HEK293 (cell line): ENCODE data around the gene SENP1.

Experiments
- CTCF ChIA-PET: fragments of 350-600 bp; formaldehyde crosslinking; extraction: SDS; loops from one replicate; lab custom pipeline; 2021; ENCODE audit warnings: antibody characterized with exemption; lab: Yijun Ruan, JAX
- POLR2A ChIA-PET: fragments of 300-600 bp; formaldehyde crosslinking; extraction: SDS; loops from one replicate; lab custom pipeline; 2020; ENCODE audit warnings: antibody characterized with exemption, inconsistent platforms; lab: Yijun Ruan, JAX
- H3K27ac ChIP-seq: fragments of 200-500 bp; sonication (Bioruptor generic); 2 replicates; pipeline ENCODE4 v1.5.1; 2014; ENCODE audit warnings: low read depth, low read length, control low read depth, inconsistent platforms; ENCODE audit errors: extremely low read depth
- H3K36me3 ChIP-seq, 2 experiments: fragments of 200-500 bp in 1 of 2; sonication (Bioruptor generic) in 1 of 2; 1 replicate in 1 of 2; 2 replicates in 1 of 2; pipeline ENCODE4 v1.5.1; 2014 to 2017; ENCODE audit warnings: inconsistent platforms in 2 of 2, low read length in 2 of 2; ENCODE audit not compliant: control insufficient read depth in 2 of 2, insufficient read depth in 1 of 2
- H3K4me1 ChIP-seq: fragments of 200-500 bp; sonication (Bioruptor generic); 2 replicates; pipeline ENCODE4 v1.5.1; 2014; ENCODE audit warnings: mild to moderate bottlenecking, low read length, inconsistent platforms; ENCODE audit not compliant: control insufficient read depth, insufficient read depth
- H3K4me3 ChIP-seq: 2 replicates; pipeline ENCODE4 v1.5.1; 2011; ENCODE audit warnings: low read depth, mild to moderate bottlenecking, control low read depth, low read length, moderate library complexity
- H3K9me3 ChIP-seq: fragments of 200-500 bp; sonication (Bioruptor generic); 2 replicates; pipeline ENCODE4 v1.5.1; 2014; ENCODE audit warnings: low read depth, low read length, inconsistent platforms; ENCODE audit not compliant: control insufficient read depth, insufficient read depth
- EGR2 ChIP-seq: fragments of 450-650 bp; formaldehyde crosslinking; IDR thresholded peaks from 2 replicates; pipeline ENCODE4 v1.5.1; 2016; ENCODE audit warnings: low read depth, missing biosample characterization, missing genetic modification characterization
- OVOL3 ChIP-seq: fragments of 450-650 bp; formaldehyde crosslinking; IDR thresholded peaks from 2 replicates; pipeline ENCODE4 v1.5.1; 2016; ENCODE audit warnings: missing biosample characterization, missing genetic modification characterization
- PRDM1 ChIP-seq: fragments of 450-650 bp; formaldehyde crosslinking; IDR thresholded peaks from 2 replicates; pipeline ENCODE4; 2016; ENCODE audit warnings: missing biosample characterization, missing genetic modification characterization
- TCF7L2 ChIP-seq: IDR thresholded peaks from 2 replicates; pipeline ENCODE4 v1.6.1; 2011; ENCODE audit warnings: low read depth, mild to moderate bottlenecking, inconsistent platforms, low read length, moderate library complexity, borderline replicate concordance
- ZEB2 ChIP-seq: fragments of 450-650 bp; formaldehyde crosslinking; IDR thresholded peaks from 2 replicates; pipeline ENCODE4 v1.5.1; 2016; ENCODE audit warnings: missing biosample characterization, missing genetic modification characterization
- ZFP3 ChIP-seq: fragments of 450-650 bp; formaldehyde crosslinking; IDR thresholded peaks from 2 replicates; pipeline ENCODE4 v1.5.1; 2016; ENCODE audit warnings: low read depth, missing biosample characterization, missing genetic modification characterization
- ZFP69B ChIP-seq: fragments of 450-650 bp; formaldehyde crosslinking; IDR thresholded peaks from 2 replicates; pipeline ENCODE4 v1.5.1; 2016; ENCODE audit warnings: missing biosample characterization, missing genetic modification characterization
- ZNF18 ChIP-seq: fragments of 450-650 bp; formaldehyde crosslinking; IDR thresholded peaks from 2 replicates; pipeline ENCODE4 v1.5.1; 2016; ENCODE audit warnings: missing biosample characterization, missing genetic modification characterization
- ZNF2 ChIP-seq: fragments of 450-650 bp; formaldehyde crosslinking; IDR thresholded peaks from 2 replicates; pipeline ENCODE4 v1.5.1; 2016; ENCODE audit warnings: missing biosample characterization, missing genetic modification characterization
- ZNF202 ChIP-seq: fragments of 450-650 bp; formaldehyde crosslinking; IDR thresholded peaks from 2 replicates; pipeline ENCODE4 v1.5.1; 2016; ENCODE audit warnings: missing biosample characterization, missing genetic modification characterization, borderline replicate concordance
- ZNF214 ChIP-seq: fragments of 450-650 bp; formaldehyde crosslinking; IDR thresholded peaks from 2 replicates; pipeline ENCODE4 v1.5.1; 2017; ENCODE audit warnings: missing biosample characterization, mild to moderate bottlenecking, missing genetic modification characterization, borderline replicate concordance
- ZNF324 ChIP-seq: fragments of 450-650 bp; formaldehyde crosslinking; IDR thresholded peaks from 2 replicates; pipeline ENCODE4 v1.5.1; 2016; ENCODE audit warnings: missing biosample characterization, missing genetic modification characterization
- ZNF335 ChIP-seq: fragments of 450-650 bp; formaldehyde crosslinking; conservative IDR thresholded peaks from 2 replicates; pipeline ENCODE4 v1.5.1; 2016; ENCODE audit warnings: missing biosample characterization, missing genetic modification characterization
- ZNF350 ChIP-seq: fragments of 450-650 bp; formaldehyde crosslinking; IDR thresholded peaks from 2 replicates; pipeline ENCODE4 v1.5.0; 2017; ENCODE audit warnings: missing biosample characterization, mild to moderate bottlenecking, missing genetic modification characterization
- ZNF529 ChIP-seq: fragments of 450-650 bp; formaldehyde crosslinking; IDR thresholded peaks from 2 replicates; pipeline ENCODE4 v1.5.1; 2017; ENCODE audit warnings: missing genetic modification characterization, missing biosample characterization; ENCODE audit not compliant: insufficient replicate concordance
- ZNF544 ChIP-seq: fragments of 450-650 bp; formaldehyde crosslinking; IDR thresholded peaks from 2 replicates; pipeline ENCODE4 v1.5.0; 2017; ENCODE audit warnings: missing biosample characterization, missing genetic modification characterization
- ZNF548 ChIP-seq: fragments of 450-650 bp; formaldehyde crosslinking; IDR thresholded peaks from 2 replicates; pipeline ENCODE4 v1.5.1; 2016; ENCODE audit warnings: missing biosample characterization, missing genetic modification characterization
- ZNF580 ChIP-seq: fragments of 450-650 bp; formaldehyde crosslinking; IDR thresholded peaks from 2 replicates; pipeline ENCODE4 v1.5.1; 2016; ENCODE audit warnings: missing biosample characterization, missing genetic modification characterization
- ZNF600 ChIP-seq: fragments of 450-650 bp; formaldehyde crosslinking; IDR thresholded peaks from 2 replicates; pipeline ENCODE4 v1.5.1; 2016; ENCODE audit warnings: missing biosample characterization, missing genetic modification characterization
- ZNF626 ChIP-seq: fragments of 450-650 bp; sonication (Bioruptor Pico); formaldehyde crosslinking; IDR thresholded peaks from 2 replicates; pipeline ENCODE4 v1.5.1; 2018; ENCODE audit warnings: missing biosample characterization, missing genetic modification characterization, inconsistent platforms
- ZNF654 ChIP-seq: fragments of 450-650 bp; formaldehyde crosslinking; IDR thresholded peaks from 2 replicates; pipeline ENCODE4 v1.5.1; 2016; ENCODE audit warnings: low read depth, missing biosample characterization, missing genetic modification characterization
- ZNF660 ChIP-seq: fragments of 450-650 bp; IDR thresholded peaks from 2 replicates; pipeline ENCODE4 v1.5.1; 2018; ENCODE audit warnings: missing biosample characterization, mild to moderate bottlenecking, missing genetic modification characterization
- ZNF670 ChIP-seq: fragments of 450-650 bp; formaldehyde crosslinking; IDR thresholded peaks from 2 replicates; pipeline ENCODE4 v1.5.1; 2016; ENCODE audit warnings: missing biosample characterization, missing genetic modification characterization, low read depth
- ZNF747 ChIP-seq: fragments of 450-650 bp; formaldehyde crosslinking; IDR thresholded peaks from 2 replicates; pipeline ENCODE4 v1.5.1; 2016; ENCODE audit warnings: missing biosample characterization, missing genetic modification characterization
- ZNF792 ChIP-seq: fragments of 450-650 bp; formaldehyde crosslinking; IDR thresholded peaks from 2 replicates; pipeline ENCODE4 v1.5.1; 2016; ENCODE audit warnings: missing biosample characterization, missing genetic modification characterization
- ZNF830 ChIP-seq: fragments of 450-650 bp; IDR thresholded peaks from 2 replicates; pipeline ENCODE4 v1.5.0; 2018; ENCODE audit warnings: missing biosample characterization, missing genetic modification characterization, low read depth, mild to moderate bottlenecking, moderate library complexity
- TF ChIP-seq, protein P1 (sequence below): fragments of 450-650 bp; formaldehyde crosslinking; IDR thresholded peaks from 2 replicates; pipeline ENCODE4 v1.5.1; 2016; ENCODE audit warnings: missing biosample characterization, missing genetic modification characterization
- TF ChIP-seq, protein P2 (sequence below): fragments of 450-650 bp; formaldehyde crosslinking; IDR thresholded peaks from 2 replicates; pipeline ENCODE4 v1.5.1; 2016; ENCODE audit warnings: missing biosample characterization, missing genetic modification characterization
- TF ChIP-seq, protein P3 (sequence below): fragments of 450-650 bp; formaldehyde crosslinking; IDR thresholded peaks from 2 replicates; pipeline ENCODE4 v1.5.1; 2016; ENCODE audit warnings: missing biosample characterization, missing genetic modification characterization

SENP1 gene

GRCh38 chr12:48007206-48007605 lies 98.7 kb downstream of the SENP1 start:
- Histone ChIP-seq H3K9me3 (no peaks in the 10 kb centered on the region), H3K27ac (no peak overlapping the region), H3K4me1 (peaks cover 11% of the 10 kb centered on the region), H3K4me3 (no peak overlapping the region), H3K36me3 (no peaks in the 10 kb centered on the region)
- CTCF ChIA-PET, result no interaction called here
- POLR2A ChIA-PET, result no interaction called here
- TF ChIP-seq ZNF747 (tag by site-specific recombination) (no peak), ZNF2 (no peak), ZNF626 (tag by site-specific recombination) (no peak), ZNF654 (no peak), EGR2 (tag by site-specific recombination) (no peak), PRDM1 (no peak), ZNF792 (tag by site-specific recombination) (no peak), ZFP69B (tag by site-specific recombination) (no peak), ZFP3 (tag by site-specific recombination) (no peak), ZNF548 (tag by site-specific recombination) (no peak), ZNF202 (tag by site-specific recombination) (no peak), ZNF580 (tag by site-specific recombination) (no peak), ZNF670 (tag by site-specific recombination) (no peak), ZNF830 (tag by site-specific recombination) (no peak), ZNF529 (tag by site-specific recombination) (no peak), ZNF600 (tag by site-specific recombination) (no peak), ZNF214 (tag by site-specific recombination) (no peak)
- TF ChIP-seq, protein P1, sequence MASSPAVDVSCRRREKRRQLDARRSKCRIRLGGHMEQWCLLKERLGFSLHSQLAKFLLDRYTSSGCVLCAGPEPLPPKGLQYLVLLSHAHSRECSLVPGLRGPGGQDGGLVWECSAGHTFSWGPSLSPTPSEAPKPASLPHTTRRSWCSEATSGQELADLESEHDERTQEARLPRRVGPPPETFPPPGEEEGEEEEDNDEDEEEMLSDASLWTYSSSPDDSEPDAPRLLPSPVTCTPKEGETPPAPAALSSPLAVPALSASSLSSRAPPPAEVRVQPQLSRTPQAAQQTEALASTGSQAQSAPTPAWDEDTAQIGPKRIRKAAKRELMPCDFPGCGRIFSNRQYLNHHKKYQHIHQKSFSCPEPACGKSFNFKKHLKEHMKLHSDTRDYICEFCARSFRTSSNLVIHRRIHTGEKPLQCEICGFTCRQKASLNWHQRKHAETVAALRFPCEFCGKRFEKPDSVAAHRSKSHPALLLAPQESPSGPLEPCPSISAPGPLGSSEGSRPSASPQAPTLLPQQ (tag by site-specific recombination), result no peak

- Histone ChIP-seq H3K4me1 (peaks cover 15% of the 10 kb centered on the region), H3K27ac (no peak overlapping the region), H3K9me3 (no peaks in the 10 kb centered on the region), H3K4me3 (no peak overlapping the region), H3K36me3 (no peaks in the 10 kb centered on the region)
- no peak for TF ChIP-seq ZNF335
- no peak for TF ChIP-seq TCF7L2
- TF ChIP-seq OVOL3, result no peak
- TF ChIP-seq, protein P2, sequence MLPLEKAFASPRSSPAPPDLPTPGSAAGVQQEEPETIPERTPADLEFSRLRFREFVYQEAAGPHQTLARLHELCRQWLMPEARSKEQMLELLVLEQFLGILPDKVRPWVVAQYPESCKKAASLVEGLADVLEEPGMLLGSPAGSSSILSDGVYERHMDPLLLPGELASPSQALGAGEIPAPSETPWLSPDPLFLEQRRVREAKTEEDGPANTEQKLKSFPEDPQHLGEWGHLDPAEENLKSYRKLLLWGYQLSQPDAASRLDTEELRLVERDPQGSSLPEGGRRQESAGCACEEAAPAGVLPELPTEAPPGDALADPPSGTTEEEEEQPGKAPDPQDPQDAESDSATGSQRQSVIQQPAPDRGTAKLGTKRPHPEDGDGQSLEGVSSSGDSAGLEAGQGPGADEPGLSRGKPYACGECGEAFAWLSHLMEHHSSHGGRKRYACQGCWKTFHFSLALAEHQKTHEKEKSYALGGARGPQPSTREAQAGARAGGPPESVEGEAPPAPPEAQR (tag by site-specific recombination), result no peak
- TF ChIP-seq ZEB2 (tag by site-specific recombination), result no peak
- TF ChIP-seq, protein P3, sequence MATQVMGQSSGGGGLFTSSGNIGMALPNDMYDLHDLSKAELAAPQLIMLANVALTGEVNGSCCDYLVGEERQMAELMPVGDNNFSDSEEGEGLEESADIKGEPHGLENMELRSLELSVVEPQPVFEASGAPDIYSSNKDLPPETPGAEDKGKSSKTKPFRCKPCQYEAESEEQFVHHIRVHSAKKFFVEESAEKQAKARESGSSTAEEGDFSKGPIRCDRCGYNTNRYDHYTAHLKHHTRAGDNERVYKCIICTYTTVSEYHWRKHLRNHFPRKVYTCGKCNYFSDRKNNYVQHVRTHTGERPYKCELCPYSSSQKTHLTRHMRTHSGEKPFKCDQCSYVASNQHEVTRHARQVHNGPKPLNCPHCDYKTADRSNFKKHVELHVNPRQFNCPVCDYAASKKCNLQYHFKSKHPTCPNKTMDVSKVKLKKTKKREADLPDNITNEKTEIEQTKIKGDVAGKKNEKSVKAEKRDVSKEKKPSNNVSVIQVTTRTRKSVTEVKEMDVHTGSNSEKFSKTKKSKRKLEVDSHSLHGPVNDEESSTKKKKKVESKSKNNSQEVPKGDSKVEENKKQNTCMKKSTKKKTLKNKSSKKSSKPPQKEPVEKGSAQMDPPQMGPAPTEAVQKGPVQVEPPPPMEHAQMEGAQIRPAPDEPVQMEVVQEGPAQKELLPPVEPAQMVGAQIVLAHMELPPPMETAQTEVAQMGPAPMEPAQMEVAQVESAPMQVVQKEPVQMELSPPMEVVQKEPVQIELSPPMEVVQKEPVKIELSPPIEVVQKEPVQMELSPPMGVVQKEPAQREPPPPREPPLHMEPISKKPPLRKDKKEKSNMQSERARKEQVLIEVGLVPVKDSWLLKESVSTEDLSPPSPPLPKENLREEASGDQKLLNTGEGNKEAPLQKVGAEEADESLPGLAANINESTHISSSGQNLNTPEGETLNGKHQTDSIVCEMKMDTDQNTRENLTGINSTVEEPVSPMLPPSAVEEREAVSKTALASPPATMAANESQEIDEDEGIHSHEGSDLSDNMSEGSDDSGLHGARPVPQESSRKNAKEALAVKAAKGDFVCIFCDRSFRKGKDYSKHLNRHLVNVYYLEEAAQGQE, result no peak
- no peak for TF ChIP-seq ZNF18 (tag by site-specific recombination)
- TF ChIP-seq ZNF350, result no peak
- TF ChIP-seq ZNF544 (tag by site-specific recombination), result no peak
- TF ChIP-seq ZNF324 (tag by site-specific recombination), result no peak
- no peak for TF ChIP-seq ZNF670 (tag by site-specific recombination)
- TF ChIP-seq ZFP3 (tag by site-specific recombination), result no peak
- no peak for TF ChIP-seq ZNF660 (tag by site-specific recombination)
- ChIA-PET CTCF (no interaction called here), POLR2A (no interaction called here)
These were observed 100.2 kb downstream of the SENP1 start for GRCh38 chr12:48005750-48006021.
